HepG2 (cell line): ENCODE measurements around the gene VEGFA. TPM values are rescaled to one million over a fixed set of nuclear protein-coding genes. Genes with fewer than 3 reads are reported as not detected.
A peak's percentile ranks its signal among the peaks of the same experiment; 100 is the strongest.

Experiments used
- CHD2 ChIP-seq: IDR thresholded peaks from 2 replicates; pipeline ENCODE4 v1.6.1; 2011; ENCODE audit warnings: low read depth, low read length, improper control_type of control experiment
- CHD4 ChIP-seq: fragments of 200-600 bp; sonication (generic); IDR thresholded peaks from 2 replicates; pipeline ENCODE4 v1.7.0; 2017; ENCODE audit warnings: mild to moderate bottlenecking, low read length, borderline replicate concordance
- GATA4 ChIP-seq: sonication (generic); IDR thresholded peaks from 2 replicates; pipeline ENCODE4 v1.6.1; 2016; ENCODE audit warnings: antibody characterized with exemption, low read depth, borderline replicate concordance
- KLF16 ChIP-seq, 2 experiments: sonication (generic) in 1 of 2; formaldehyde crosslinking in 1 of 2; IDR thresholded peaks; 2 replicates each; pipeline versions ENCODE4 v1.6.1 to v1.8.0; 2016 to 2023; ENCODE audit warnings: missing genetic modification reagents in 2 of 2, missing compliant biosample characterization in 1 of 2
- MYC ChIP-seq: sonication (generic); formaldehyde crosslinking; IDR thresholded peaks from 2 replicates; pipeline ENCODE4 v1.9.0; 2021; ENCODE audit warnings: missing genetic modification reagents, borderline replicate concordance
- NCOA5 ChIP-seq: sonication (generic); formaldehyde crosslinking; IDR thresholded peaks from 2 replicates; pipeline ENCODE4 v1.4.0; 2020; ENCODE audit warnings: missing genetic modification reagents
- POLR2AphosphoS2 ChIP-seq: IDR thresholded peaks from 2 replicates; pipeline ENCODE4 v1.6.1; 2011; ENCODE audit warnings: low read depth, low read length, improper control_type of control experiment
- TBX2 ChIP-seq: sonication (generic); formaldehyde crosslinking; IDR thresholded peaks from 2 replicates; pipeline ENCODE4 v1.5.0; 2020; ENCODE audit warnings: missing genetic modification reagents, mild to moderate bottlenecking, borderline replicate concordance
- ZC3H13 ChIP-seq: sonication (generic); formaldehyde crosslinking; IDR thresholded peaks from 2 replicates; pipeline ENCODE4 v1.8.1; 2023; ENCODE audit warnings: mild to moderate bottlenecking, missing genetic modification reagents, moderate library complexity
- ZEB1 ChIP-seq: IDR thresholded peaks from 2 replicates; pipeline ENCODE4 v1.6.1; 2012; ENCODE audit warnings: mild to moderate bottlenecking, low read depth, inconsistent platforms; ENCODE audit not compliant: insufficient replicate concordance
- ZNF10 ChIP-seq: sonication (generic); formaldehyde crosslinking; IDR thresholded peaks from 2 replicates; pipeline ENCODE4 v1.4.0; 2020; ENCODE audit warnings: mild to moderate bottlenecking, low read depth, missing genetic modification reagents, borderline replicate concordance
- ZNF124 ChIP-seq: sonication (generic); formaldehyde crosslinking; IDR thresholded peaks from 2 replicates; pipeline ENCODE4 v1.4.0; 2020; ENCODE audit warnings: missing genetic modification reagents
- ZNF160 ChIP-seq: sonication (generic); formaldehyde crosslinking; IDR thresholded peaks from 2 replicates; pipeline ENCODE4 v1.8.0; 2022; ENCODE audit warnings: mild to moderate bottlenecking, inconsistent platforms, missing genetic modification reagents
- ZNF251 ChIP-seq: sonication (generic); formaldehyde crosslinking; IDR thresholded peaks from 2 replicates; pipeline ENCODE4 v1.9.0; 2021; ENCODE audit warnings: mild to moderate bottlenecking, missing genetic modification reagents
- ZNF34 ChIP-seq: sonication (generic); formaldehyde crosslinking; IDR thresholded peaks from 2 replicates; pipeline ENCODE4 v1.4.0; 2020; ENCODE audit warnings: mild to moderate bottlenecking, missing genetic modification reagents, borderline replicate concordance
- ZNF432 ChIP-seq: sonication (generic); formaldehyde crosslinking; IDR thresholded peaks from 2 replicates; pipeline ENCODE4 v1.5.0; 2020; ENCODE audit warnings: missing genetic modification reagents, mild to moderate bottlenecking, borderline replicate concordance
- ZNF530 ChIP-seq: sonication (generic); formaldehyde crosslinking; IDR thresholded peaks from 2 replicates; pipeline ENCODE4 v1.5.0; 2020; ENCODE audit warnings: low read depth, mild to moderate bottlenecking, missing genetic modification reagents
- polyA plus RNA-seq, 8 experiments: library from polyadenylated mRNA; depleted of rRNA in 3 of 8; stranded (reverse) in 7 of 8; unstranded in 1 of 8; fragments of >200 nt; fragmentation: Illumina TruSeq in 4 of 8; extraction: Trizol in 4 of 8; gene quantifications; 2 replicates each; pipeline versions ENCODE4 v1.2.1 to v1.2.3, GENCODE V29; 2011 to 2016; ENCODE audit warnings: low read depth in 4 of 8, missing spikeins in 1 of 8, mixed read lengths in 1 of 8; ENCODE audit not compliant: insufficient read depth in 1 of 8
- total RNA-seq, 5 experiments: library from RNA; depleted of rRNA; stranded (reverse); fragments of >200 nt; fragmentation: Illumina TruSeq; extraction: Trizol; gene quantifications; 2 replicates each; pipeline ENCODE4 v1.2.3, GENCODE V29; 2016; ENCODE audit warnings: low read depth in 1 of 5
- TF ChIP-seq, protein P1 (sequence below): sonication (generic); formaldehyde crosslinking; IDR thresholded peaks from 2 replicates; pipeline ENCODE4 v1.4.0; 2020; ENCODE audit warnings: mild to moderate bottlenecking, low read depth, missing genetic modification reagents
- TF ChIP-seq, protein P2 (sequence below): sonication (generic); formaldehyde crosslinking; IDR thresholded peaks from 2 replicates; pipeline ENCODE4 v1.5.0; 2020; ENCODE audit warnings: missing genetic modification reagents
- TF ChIP-seq, protein P3 (sequence below): IDR thresholded peaks from 2 replicates; pipeline ENCODE4 v1.6.1; 2018; ENCODE audit warnings: missing genetic modification reagents, mild to moderate bottlenecking, missing compliant biosample characterization
- TF ChIP-seq, protein P4 (sequence below): sonication (generic); formaldehyde crosslinking; IDR thresholded peaks from 2 replicates; pipeline ENCODE4 v1.4.0; 2020; ENCODE audit warnings: mild to moderate bottlenecking, missing genetic modification reagents
- TF ChIP-seq, protein P5 (sequence below): sonication (generic); formaldehyde crosslinking; IDR thresholded peaks from 2 replicates; pipeline ENCODE4 v1.8.1; 2023; ENCODE audit warnings: mild to moderate bottlenecking, missing genetic modification reagents
- TF ChIP-seq, protein P6 (sequence below): sonication (generic); formaldehyde crosslinking; IDR thresholded peaks from 2 replicates; pipeline ENCODE4 v1.8.0; 2022; ENCODE audit warnings: missing genetic modification reagents, low read depth, mild to moderate bottlenecking, borderline replicate concordance

The VEGFA gene
- total and polyA plus RNA-seq, 2 of the 13 experiments (the other 11 are each of a cell fraction or from before 2014, with no cell fraction given): 68.1 to 629 TPM

DNA sequence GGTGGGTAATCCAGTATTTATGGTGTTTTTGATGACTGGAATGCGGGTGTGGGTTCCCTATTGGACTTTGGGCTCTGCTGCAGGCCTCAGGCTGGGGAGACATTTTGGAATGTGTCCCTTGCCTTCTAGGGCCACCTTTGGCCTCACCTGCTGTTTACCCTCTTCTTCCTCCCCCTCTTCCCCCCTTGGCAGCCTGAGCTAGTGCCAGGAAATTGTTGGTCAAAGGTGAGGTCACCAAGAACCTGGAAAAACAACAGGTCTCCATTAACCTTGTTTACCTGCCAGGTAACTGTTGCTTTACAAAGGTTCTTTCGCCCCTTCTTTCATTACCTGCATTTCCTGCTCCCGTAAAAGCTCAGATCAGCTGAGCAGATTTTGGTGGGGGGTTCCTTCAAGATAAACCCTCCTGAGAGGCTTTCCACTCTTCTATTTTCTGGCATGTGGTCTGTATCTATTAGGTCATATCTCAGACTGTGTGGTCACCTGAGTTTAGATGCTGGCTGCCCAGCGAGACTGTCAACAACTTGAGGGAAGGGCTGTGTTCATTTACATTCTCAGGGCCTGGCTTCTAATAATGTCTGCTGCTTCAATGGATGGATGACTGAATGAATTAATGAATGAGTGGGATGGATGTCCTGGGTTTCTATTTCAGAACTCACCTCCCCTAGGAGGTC, 34.7 kb downstream of the VEGFA start (continued):
- TF ChIP-seq, protein P1, sequence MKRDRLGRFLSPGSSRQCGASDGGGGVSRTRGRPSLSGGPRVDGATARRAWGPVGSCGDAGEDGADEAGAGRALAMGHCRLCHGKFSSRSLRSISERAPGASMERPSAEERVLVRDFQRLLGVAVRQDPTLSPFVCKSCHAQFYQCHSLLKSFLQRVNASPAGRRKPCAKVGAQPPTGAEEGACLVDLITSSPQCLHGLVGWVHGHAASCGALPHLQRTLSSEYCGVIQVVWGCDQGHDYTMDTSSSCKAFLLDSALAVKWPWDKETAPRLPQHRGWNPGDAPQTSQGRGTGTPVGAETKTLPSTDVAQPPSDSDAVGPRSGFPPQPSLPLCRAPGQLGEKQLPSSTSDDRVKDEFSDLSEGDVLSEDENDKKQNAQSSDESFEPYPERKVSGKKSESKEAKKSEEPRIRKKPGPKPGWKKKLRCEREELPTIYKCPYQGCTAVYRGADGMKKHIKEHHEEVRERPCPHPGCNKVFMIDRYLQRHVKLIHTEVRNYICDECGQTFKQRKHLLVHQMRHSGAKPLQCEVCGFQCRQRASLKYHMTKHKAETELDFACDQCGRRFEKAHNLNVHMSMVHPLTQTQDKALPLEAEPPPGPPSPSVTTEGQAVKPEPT: 0 out of 2 replicates have a peak, but pooled peaks have one; percentile 35
- TF ChIP-seq ZNF251 (CRISPR knock-in tag) (no peak), ZNF34 (CRISPR knock-in tag) (no peak), TBX2 (CRISPR knock-in tag) (peak; percentile 87), ZNF160 (no peak), GATA4 (peak; percentile 89), ZNF530 (CRISPR knock-in tag) (no peak), POLR2AphosphoS2 (no peak), ZNF432 (CRISPR knock-in tag) (no peak), ZNF124 (CRISPR knock-in tag) (peak; percentile 45; the same call in 1 of the 2 replicates), CHD4 (0 out of 2 replicates have a peak, but pooled peaks have one; percentile 18), CHD2 (no peak), KLF16 (CRISPR knock-in tag; IDR thresholded peaks at IDR 0.05) (peak in 1 of 2 experiments; percentile 66; a peak in 1 of 4 replicates), MYC (CRISPR knock-in tag) (peak; percentile 64; the same call in 1 of the 2 replicates), ZC3H13 (no peak), ZNF10 (CRISPR knock-in tag) (no peak), ZEB1 (peak; percentile 100), NCOA5 (CRISPR knock-in tag) (no peak)
- TF ChIP-seq, protein P2, sequence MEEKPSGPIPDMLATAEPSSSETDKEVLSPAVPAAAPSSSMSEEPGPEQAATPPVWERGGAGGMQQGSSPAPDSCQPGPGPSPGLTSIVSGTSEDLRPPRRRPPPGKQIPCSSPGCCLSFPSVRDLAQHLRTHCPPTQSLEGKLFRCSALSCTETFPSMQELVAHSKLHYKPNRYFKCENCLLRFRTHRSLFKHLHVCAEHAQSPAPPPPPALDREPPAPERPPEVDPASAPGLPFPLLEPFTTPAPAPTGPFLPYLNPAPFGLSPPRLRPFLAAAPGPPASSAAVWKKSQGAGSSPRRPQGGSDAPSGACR (CRISPR knock-in tag): 0 out of 2 replicates have a peak, but pooled peaks have one; percentile 73
- TF ChIP-seq, protein P3, sequence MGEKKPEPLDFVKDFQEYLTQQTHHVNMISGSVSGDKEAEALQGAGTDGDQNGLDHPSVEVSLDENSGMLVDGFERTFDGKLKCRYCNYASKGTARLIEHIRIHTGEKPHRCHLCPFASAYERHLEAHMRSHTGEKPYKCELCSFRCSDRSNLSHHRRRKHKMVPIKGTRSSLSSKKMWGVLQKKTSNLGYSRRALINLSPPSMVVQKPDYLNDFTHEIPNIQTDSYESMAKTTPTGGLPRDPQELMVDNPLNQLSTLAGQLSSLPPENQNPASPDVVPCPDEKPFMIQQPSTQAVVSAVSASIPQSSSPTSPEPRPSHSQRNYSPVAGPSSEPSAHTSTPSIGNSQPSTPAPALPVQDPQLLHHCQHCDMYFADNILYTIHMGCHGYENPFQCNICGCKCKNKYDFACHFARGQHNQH (CRISPR knock-in tag): peak; percentile 71; the same call in 1 of the 2 replicates
- TF ChIP-seq, protein P4, sequence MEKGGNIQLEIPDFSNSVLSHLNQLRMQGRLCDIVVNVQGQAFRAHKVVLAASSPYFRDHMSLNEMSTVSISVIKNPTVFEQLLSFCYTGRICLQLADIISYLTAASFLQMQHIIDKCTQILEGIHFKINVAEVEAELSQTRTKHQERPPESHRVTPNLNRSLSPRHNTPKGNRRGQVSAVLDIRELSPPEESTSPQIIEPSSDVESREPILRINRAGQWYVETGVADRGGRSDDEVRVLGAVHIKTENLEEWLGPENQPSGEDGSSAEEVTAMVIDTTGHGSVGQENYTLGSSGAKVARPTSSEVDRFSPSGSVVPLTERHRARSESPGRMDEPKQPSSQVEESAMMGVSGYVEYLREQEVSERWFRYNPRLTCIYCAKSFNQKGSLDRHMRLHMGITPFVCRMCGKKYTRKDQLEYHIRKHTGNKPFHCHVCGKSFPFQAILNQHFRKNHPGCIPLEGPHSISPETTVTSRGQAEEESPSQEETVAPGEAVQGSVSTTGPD (CRISPR knock-in tag): peak; percentile 76; the same call in 1 of the 2 replicates
- TF ChIP-seq, protein P5, sequence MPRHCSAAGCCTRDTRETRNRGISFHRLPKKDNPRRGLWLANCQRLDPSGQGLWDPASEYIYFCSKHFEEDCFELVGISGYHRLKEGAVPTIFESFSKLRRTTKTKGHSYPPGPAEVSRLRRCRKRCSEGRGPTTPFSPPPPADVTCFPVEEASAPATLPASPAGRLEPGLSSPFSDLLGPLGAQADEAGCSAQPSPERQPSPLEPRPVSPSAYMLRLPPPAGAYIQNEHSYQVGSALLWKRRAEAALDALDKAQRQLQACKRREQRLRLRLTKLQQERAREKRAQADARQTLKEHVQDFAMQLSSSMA (CRISPR knock-in tag): peak; percentile 86; the same call in 1 of the 2 replicates
- TF ChIP-seq, protein P6, sequence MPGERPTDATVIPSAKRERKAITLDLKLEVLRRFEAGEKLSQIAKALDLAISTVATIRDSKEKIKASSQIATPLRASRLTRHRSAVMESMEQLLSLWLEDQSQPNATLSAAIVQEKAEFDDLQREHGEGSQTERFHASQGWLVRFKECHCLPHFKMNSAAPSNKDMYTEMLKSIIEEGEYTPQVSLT (CRISPR knock-in tag): no peak
